BLaER1 (cell line): ENCODE measurements around the gene BIRC2.

Source experiments
- H3K27ac ChIP-seq: shearing (Covaris generic); formaldehyde crosslinking; 2 replicates; pipeline ENCODE4 v1.8.1; 2022
- H3K27me3 ChIP-seq: shearing (Covaris generic); formaldehyde crosslinking; 2 replicates; pipeline ENCODE4 v1.8.1; 2022
- H3K36me3 ChIP-seq: shearing (Covaris generic); formaldehyde crosslinking; 2 replicates; pipeline ENCODE4 v1.8.1; 2022
- H3K4me1 ChIP-seq: shearing (Covaris generic); formaldehyde crosslinking; 2 replicates; pipeline ENCODE4 v1.8.1; 2022
- H3K4me2 ChIP-seq: shearing (Covaris generic); formaldehyde crosslinking; 2 replicates; pipeline ENCODE4 v1.8.1; 2022
- H3K4me3 ChIP-seq: shearing (Covaris generic); formaldehyde crosslinking; 2 replicates; pipeline ENCODE4 v1.8.1; 2022
- H3K9ac ChIP-seq: shearing (Covaris generic); formaldehyde crosslinking; 2 replicates; pipeline ENCODE4 v1.8.1; 2022
- H3K9me3 ChIP-seq: shearing (Covaris generic); formaldehyde crosslinking; 2 replicates; pipeline ENCODE4 v1.8.1; 2022
- H4K20me1 ChIP-seq: shearing (Covaris generic); formaldehyde crosslinking; 2 replicates; pipeline ENCODE4 v1.8.1; 2022
- Cebpa-rat ChIP-seq: shearing (Covaris generic); IDR thresholded peaks from 2 replicates; pipeline ENCODE4 v1.8.1; 2022

BIRC2 gene

DNA sequence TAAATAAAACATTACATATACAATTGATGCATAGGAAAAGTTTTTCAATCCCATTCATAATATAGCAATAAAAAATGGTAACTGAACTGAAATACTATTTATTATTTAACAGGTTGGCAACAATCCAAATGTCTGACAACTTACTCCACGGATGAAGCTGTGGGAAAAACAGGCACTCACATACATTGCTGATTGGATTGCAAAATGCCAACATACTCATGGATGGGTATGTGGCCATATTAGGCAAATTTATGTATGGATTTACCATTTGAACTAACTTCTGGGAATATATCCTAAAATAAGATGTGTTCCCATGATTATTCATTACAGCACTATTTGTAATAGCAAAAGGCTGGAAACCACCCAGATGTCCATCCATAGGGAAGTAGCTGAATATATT lies 3.2 kb upstream of the BIRC2 start:
- Histone ChIP-seq H3K27me3 (no peaks in the 10 kb centered on the region), H3K27ac (no peak overlapping the region), H3K36me3 (no peaks in the 10 kb centered on the region), H3K4me1 (peaks cover 27% of the 10 kb centered on the region), H3K4me2 (no peak overlapping the region), H3K9ac (no peak overlapping the region), H3K9me3 (no peaks in the 10 kb centered on the region), H3K4me3 (no peak overlapping the region), H4K20me1 (no peaks in the 10 kb centered on the region)
- no peak for TF ChIP-seq Cebpa-rat

DNA sequence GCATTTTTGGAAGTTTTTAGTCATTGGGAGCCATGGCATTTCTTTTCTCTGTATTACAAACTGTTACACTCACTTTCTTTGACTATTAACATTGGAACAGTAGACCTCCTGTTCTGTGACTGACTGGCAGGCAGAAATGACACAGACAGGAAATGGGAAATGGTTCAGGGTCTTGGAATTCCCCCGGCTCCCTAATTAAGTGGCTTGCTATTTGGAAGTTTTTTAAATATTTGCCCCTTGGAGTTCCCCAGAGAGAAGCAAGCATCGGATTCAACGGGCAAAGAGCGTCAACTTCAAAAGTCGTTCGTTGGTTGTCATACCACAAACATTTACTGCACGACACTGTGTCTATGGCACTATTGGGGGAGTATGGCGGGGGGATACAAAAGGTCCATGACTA lies 1.1 kb upstream of the BIRC2 start:
- no peaks in the 10 kb centered on the region for H3K9me3 ChIP-seq
- H3K27ac ChIP-seq: no peak overlapping the region; the same call in 1 of the 2 replicates
- no peaks in the 10 kb centered on the region for H3K27me3 ChIP-seq
- no peak overlapping the region for H3K9ac ChIP-seq
- H3K4me3 ChIP-seq: peak overlapping the region; percentile 80
- TF ChIP-seq Cebpa-rat: no peak
- H3K36me3 ChIP-seq: peaks cover 11% of the 10 kb centered on the region; the same call in 1 of the 2 replicates
- H4K20me1 ChIP-seq: no peaks in the 10 kb centered on the region
- H3K4me2 ChIP-seq: peak overlapping the region; percentile 77
- peaks cover 37% of the 10 kb centered on the region for H3K4me1 ChIP-seq

DNA sequence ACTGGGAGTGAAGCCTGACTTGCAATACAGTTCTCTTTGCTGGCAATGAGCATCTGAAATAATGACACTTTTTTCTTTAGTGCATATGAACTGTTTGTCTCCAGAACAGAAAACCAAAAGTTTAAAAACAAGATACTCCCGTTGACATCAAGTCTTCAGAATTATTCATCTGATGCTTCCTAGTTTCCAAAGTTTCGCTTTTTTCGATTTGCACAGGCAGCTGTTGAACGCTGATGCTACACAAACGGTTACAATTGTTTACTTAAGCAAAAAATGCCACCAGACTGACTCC lies 612 bp upstream of the BIRC2 start:
- no peaks in the 10 kb centered on the region for H3K27me3 ChIP-seq
- peak overlapping the region; percentile 94 for H3K9ac ChIP-seq
- H3K4me2 ChIP-seq: peak overlapping the region; percentile 77
- no peak for TF ChIP-seq Cebpa-rat
- no peaks in the 10 kb centered on the region for H4K20me1 ChIP-seq
- H3K4me3 ChIP-seq: peak overlapping the region; percentile 80
- peaks cover 16% of the 10 kb centered on the region for H3K36me3 ChIP-seq
- peaks cover 37% of the 10 kb centered on the region for H3K4me1 ChIP-seq
- peak overlapping the region; percentile 91 for H3K27ac ChIP-seq
- H3K9me3 ChIP-seq: no peaks in the 10 kb centered on the region

DNA sequence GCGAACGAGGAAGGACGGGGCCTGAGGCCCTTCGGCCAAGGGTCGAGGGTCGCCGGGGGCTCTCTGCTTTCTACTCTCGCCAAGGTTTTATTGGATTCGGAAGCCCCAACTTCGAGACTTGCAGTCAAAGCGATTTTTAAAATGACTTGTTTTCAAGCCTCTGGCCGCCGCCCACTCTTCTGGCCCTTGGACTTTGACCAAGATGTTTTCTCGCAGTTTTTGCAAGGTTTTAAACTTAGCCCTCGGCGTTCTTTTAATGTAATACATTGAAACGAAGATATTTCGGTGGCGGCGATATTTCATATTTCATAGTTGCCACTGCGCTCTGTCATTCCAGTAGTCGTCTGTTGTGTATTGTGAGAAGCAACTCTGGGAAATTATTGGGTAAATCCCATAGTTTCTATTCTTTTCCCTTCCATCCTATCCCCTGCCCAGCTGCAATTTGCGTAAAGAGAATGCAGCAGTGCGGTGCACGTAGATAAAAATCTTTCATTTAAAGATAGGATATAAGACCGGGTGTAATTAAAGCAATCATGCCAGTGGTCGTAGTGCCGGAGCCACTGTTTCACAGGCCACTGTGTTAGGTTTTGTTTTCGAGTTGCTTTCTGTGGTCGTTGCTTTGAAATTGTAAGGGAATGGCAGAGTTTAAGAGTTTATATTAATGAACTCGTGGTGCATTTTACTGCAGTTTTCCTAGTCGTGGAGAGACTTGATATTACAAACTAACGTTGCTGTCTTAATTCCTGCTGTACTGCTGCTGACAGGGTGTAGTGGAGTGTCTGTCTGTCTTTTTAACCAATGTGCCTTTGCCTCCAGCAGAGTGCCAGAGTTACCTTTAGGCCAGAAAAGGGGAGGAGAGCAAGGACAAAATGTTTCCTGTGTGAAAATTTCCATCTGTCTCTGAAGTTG lies 702 bp downstream of the BIRC2 start:
- Histone ChIP-seq H3K9me3 (no peaks in the 10 kb centered on the region), H3K9ac (peak overlapping the region; percentile 94), H3K4me3 (peak overlapping the region; percentile 80), H3K4me1 (peaks cover 37% of the 10 kb centered on the region), H3K27me3 (no peaks in the 10 kb centered on the region), H3K36me3 (peaks cover 23% of the 10 kb centered on the region), H4K20me1 (no peaks in the 10 kb centered on the region), H3K27ac (peak overlapping the region; percentile 91), H3K4me2 (peak overlapping the region; percentile 88)
- TF ChIP-seq Cebpa-rat: no peak

DNA sequence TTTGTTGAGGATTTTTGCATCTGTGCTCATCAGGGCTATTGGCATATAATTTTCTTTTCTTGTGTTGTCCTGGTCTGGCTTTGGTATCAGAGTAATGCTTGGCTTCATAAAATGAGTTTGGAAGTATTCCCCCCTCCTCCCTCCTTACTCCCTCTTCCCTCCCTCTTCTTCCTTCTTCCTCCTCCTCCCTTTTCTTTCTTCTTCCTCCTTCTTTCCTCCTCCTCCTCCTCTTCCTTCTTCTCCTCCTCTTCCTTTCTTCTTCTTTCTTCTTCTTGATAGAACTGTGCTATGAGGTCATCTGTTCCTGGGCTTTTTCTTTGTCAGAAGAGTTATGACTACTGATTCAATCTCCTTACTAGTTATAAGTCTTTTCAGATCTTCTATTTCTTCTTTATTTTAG lies 10.1 kb downstream of the BIRC2 start:
- TF ChIP-seq Cebpa-rat: no peak
- no peak overlapping the region for H3K27ac ChIP-seq

DNA sequence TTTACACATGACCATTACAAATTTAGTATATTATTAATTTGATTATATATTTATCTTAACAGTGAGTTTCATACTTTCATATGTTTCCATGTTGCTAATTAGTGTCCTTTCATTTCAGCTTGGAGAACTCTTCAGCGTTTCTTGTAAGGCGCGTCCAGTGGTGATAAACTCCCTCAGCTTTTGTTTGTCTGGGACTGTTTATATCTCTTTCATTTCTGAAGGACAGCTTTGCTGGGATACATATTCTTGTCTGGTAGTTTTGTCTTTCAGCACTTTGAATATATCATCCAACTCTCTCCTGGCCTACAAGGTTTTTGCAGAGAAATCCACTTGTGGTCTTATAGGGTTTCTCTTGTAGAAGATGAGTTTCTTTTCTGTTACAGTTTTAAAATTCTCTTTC lies 12.4 kb downstream of the BIRC2 start:
- no peaks in the 10 kb centered on the region for H3K27me3 ChIP-seq
- H3K9ac ChIP-seq: no peak overlapping the region
- H3K4me3 ChIP-seq: no peak overlapping the region
- H3K9me3 ChIP-seq: peaks cover 47% of the 10 kb centered on the region
- H4K20me1 ChIP-seq: peaks cover 13% of the 10 kb centered on the region
- no peak overlapping the region for H3K27ac ChIP-seq
- peaks cover 18% of the 10 kb centered on the region for H3K4me1 ChIP-seq
- TF ChIP-seq Cebpa-rat: no peak
- H3K36me3 ChIP-seq: peaks cover 64% of the 10 kb centered on the region
- no peak overlapping the region for H3K4me2 ChIP-seq

More for the DNA sequence above, 10.1 kb downstream of the BIRC2 start:
- peaks cover 68% of the 10 kb centered on the region for H3K36me3 ChIP-seq
- H3K27me3 ChIP-seq: no peaks in the 10 kb centered on the region
- peaks cover 13% of the 10 kb centered on the region for H4K20me1 ChIP-seq
- H3K4me3 ChIP-seq: no peak overlapping the region
- peaks cover 50% of the 10 kb centered on the region for H3K9me3 ChIP-seq
- H3K4me2 ChIP-seq: no peak overlapping the region
- peaks cover 17% of the 10 kb centered on the region for H3K4me1 ChIP-seq
- no peak overlapping the region for H3K9ac ChIP-seq

DNA sequence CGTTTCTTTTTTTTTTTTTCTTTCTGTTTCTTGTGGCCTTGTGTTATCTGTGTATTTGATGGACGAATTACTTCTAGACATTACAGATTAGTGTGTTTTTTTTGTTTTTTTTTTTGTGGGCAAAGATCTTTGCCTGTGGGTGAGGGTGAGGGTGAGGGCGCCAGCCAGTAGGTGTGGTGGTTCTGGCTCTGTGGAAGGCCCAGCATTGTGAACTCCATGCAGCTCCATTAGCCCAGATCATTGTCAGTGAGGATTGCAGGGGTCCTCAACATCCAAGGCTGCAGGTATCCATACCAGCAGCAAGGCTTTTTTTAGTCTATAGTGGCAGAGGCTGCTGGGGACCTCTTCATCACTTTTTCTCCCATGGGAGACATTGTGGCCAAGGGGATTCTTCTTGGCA lies 13.7 kb downstream of the BIRC2 start:
- H3K4me3 ChIP-seq: no peak overlapping the region
- H4K20me1 ChIP-seq: peaks cover 13% of the 10 kb centered on the region
- no peak overlapping the region for H3K27ac ChIP-seq
- peaks cover 67% of the 10 kb centered on the region for H3K36me3 ChIP-seq
- peak overlapping the region; percentile 68 for H3K4me2 ChIP-seq
- no peak overlapping the region for H3K9ac ChIP-seq
- H3K4me1 ChIP-seq: peaks cover 18% of the 10 kb centered on the region
- no peaks in the 10 kb centered on the region for H3K27me3 ChIP-seq
- TF ChIP-seq Cebpa-rat: no peak
- peaks cover 36% of the 10 kb centered on the region for H3K9me3 ChIP-seq

DNA sequence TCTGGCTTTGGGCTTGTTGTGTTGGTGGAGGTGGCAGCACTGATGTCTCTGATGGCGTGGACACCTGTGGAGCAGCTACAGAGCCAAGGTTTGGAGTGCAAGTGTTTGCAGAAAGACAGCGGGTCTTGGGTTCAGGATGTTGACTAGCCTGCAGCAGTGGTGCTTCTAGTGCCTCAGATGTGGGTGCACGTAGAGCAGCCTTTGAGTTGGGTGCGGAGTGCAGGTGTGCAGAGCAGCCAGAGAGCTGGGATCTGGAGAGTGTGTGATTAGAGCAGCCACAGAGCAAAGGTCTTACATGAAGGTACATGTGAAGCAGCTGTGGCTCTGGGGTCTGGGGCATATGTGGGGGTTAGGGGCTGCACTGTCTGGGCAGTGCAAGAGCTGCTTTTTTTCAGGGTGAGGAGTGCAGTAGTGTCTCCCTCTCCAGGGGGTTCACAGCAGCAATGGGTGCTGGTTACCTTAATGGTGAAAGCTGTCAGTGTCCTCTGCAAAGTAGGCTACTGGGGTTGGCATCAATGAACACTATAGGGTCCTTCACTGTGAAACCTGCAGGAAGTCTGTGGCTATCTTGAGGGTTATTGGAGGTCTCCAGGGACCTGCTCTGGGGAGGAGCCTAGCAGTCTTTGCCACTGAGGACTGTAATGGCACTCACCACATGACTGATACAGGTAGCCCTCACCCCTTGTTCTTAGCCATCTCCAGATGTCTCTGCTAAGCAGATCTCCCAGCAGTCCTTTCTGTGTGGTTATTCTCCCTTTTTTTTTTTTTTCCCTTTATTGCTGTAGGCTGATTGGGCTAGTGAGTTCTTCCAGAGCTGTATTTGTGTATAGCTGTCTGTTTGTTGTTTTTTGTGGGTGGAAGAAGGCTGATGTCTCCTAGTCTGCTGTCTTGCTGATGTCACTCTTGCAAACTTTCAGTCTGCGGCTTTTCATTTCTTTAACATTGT lies 14.3 kb downstream of the BIRC2 start:
- peaks cover 18% of the 10 kb centered on the region for H3K4me1 ChIP-seq
- no peaks in the 10 kb centered on the region for H3K27me3 ChIP-seq
- peaks cover 67% of the 10 kb centered on the region for H3K36me3 ChIP-seq
- no peak overlapping the region for H3K9ac ChIP-seq
- peaks cover 13% of the 10 kb centered on the region for H4K20me1 ChIP-seq
- peaks cover 30% of the 10 kb centered on the region for H3K9me3 ChIP-seq
- peak overlapping the region; percentile 68 for H3K4me2 ChIP-seq
- no peak overlapping the region for H3K4me3 ChIP-seq
- no peak overlapping the region for H3K27ac ChIP-seq
- no peak for TF ChIP-seq Cebpa-rat

DNA sequence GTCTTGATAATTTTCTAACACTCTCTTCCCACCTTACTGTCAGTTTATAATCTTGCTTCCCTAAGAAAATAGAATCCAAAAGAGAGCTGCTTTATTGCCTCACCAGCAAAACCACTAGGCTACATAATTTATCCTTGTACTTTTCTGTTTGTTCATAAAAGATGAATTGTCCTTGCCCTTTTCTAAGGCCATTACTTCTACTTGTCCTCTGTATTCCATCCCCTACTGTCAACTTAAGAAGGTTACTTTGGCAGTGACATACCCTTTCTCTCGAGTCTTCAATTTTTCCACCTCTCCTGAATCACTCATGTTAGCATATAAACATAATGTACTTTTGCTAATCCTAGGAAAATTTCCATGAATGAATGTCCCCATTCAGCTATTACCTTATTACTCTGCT lies 18.0 kb downstream of the BIRC2 start:
- Histone ChIP-seq H4K20me1 (peaks cover 13% of the 10 kb centered on the region), H3K4me2 (no peak overlapping the region), H3K9ac (no peak overlapping the region), H3K4me1 (peaks cover 18% of the 10 kb centered on the region), H3K27me3 (no peaks in the 10 kb centered on the region), H3K4me3 (no peak overlapping the region), H3K36me3 (peaks cover 61% of the 10 kb centered on the region), H3K27ac (no peak overlapping the region), H3K9me3 (peaks cover 9% of the 10 kb centered on the region)
- TF ChIP-seq Cebpa-rat: no peak

DNA sequence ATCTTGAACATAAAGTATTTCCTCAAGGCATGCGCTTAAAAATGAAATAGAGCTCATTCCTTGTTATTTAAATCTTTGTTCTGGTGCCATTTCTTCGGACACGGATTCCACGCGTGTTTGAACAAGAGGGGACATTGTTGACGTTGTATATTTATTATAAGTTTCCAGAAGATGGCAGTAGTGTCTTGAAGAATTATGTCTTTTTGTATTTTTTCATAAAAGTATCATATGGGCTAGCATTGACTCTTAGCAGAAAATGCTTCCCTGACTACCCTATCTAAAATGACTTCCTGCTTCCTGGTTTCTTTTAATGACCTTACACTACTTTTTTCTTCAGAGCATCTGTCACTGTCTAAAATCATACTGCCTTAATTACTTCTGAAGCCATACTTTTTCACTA lies 20.4 kb downstream of the BIRC2 start:
- H3K4me1 ChIP-seq: no peaks in the 10 kb centered on the region
- H3K36me3 ChIP-seq: peaks cover 49% of the 10 kb centered on the region
- H3K9ac ChIP-seq: no peak overlapping the region
- H3K4me3 ChIP-seq: no peak overlapping the region
- TF ChIP-seq Cebpa-rat: no peak
- H3K4me2 ChIP-seq: no peak overlapping the region
- no peaks in the 10 kb centered on the region for H3K9me3 ChIP-seq
- H4K20me1 ChIP-seq: no peaks in the 10 kb centered on the region
- H3K27me3 ChIP-seq: no peaks in the 10 kb centered on the region
- H3K27ac ChIP-seq: no peak overlapping the region
